GM23338 (cell line): ENCODE measurements around the gene STON2. TPM values are rescaled to one million over a fixed set of nuclear protein-coding genes. Genes with fewer than 3 reads are reported as not detected.

Experiments
- ETS1 ChIP-seq: IDR thresholded peaks from 2 replicates; pipeline ENCODE4 v1.6.1; 2016; ENCODE audit warnings: antibody characterized with exemption
- JUNB ChIP-seq: IDR thresholded peaks from one replicate; pipeline ENCODE4 v1.6.1; 2016; ENCODE audit warnings: antibody characterized with exemption; ENCODE audit not compliant: unreplicated experiment
- POLR2AphosphoS5 ChIP-seq: IDR thresholded peaks from 2 replicates; pipeline ENCODE4 v1.6.1; 2016; ENCODE audit warnings: antibody characterized with exemption, low read depth
- REST ChIP-seq: IDR thresholded peaks from one replicate; pipeline ENCODE4 v1.6.1; 2018; ENCODE audit warnings: antibody characterized with exemption; ENCODE audit not compliant: unreplicated experiment
- ZNF331 ChIP-seq: fragments of 250-450 bp; sonication (Bioruptor Pico); IDR thresholded peaks from 2 replicates; pipeline ENCODE4 v1.5.0; 2020; ENCODE audit warnings: low read depth, mild to moderate bottlenecking, moderate library complexity
- ZNF462 ChIP-seq: fragments of 250-450 bp; sonication (Bioruptor Pico); IDR thresholded peaks from 2 replicates; pipeline ENCODE4 v1.5.0; 2020; ENCODE audit warnings: mild to moderate bottlenecking, moderate library complexity
- polyA plus RNA-seq: library from polyadenylated mRNA; unstranded; fragments of >200 nt; fragmentation: Nextera tagmentation; extraction: Ambion mirVana; gene quantifications from 2 replicates; pipeline ENCODE4 v1.2.1, GENCODE V29; 2016
- total RNA-seq: library from RNA; depleted of rRNA; stranded (reverse); fragments of >200 nt; shearing (Covaris generic); gene quantifications from 2 replicates; pipeline ENCODE4 v1.2.3, GENCODE V29; 2014

The STON2 gene
- total and polyA plus RNA-seq, 2 experiments from 2014 or later, result 8.2 to 71.0 TPM

- no peak for TF ChIP-seq ZNF462
- TF ChIP-seq ETS1, result no peak
- TF ChIP-seq ZNF331, result no peak
- TF ChIP-seq JUNB, result no peak
- no peak for TF ChIP-seq REST
- no peak for TF ChIP-seq POLR2AphosphoS5
Observed at GRCh38 chr14:81222691-81223090, 177.4 kb downstream of the STON2 start (continued).
